HL-60 (cell line): ENCODE results near the gene MEIS1.

Experiments used
- DNase-seq, 2 experiments: peaks; one replicate each; pipeline ENCODE4 v3.0.0-alpha.2; 2010 to 2020; ENCODE audit warnings: low read depth in 1 of 2, low spot score in 1 of 2
- H3K27ac ChIP-seq: fragments of 250-450 bp; sonication (Bioruptor Pico); replicated peaks from 2 replicates; pipeline ENCODE4 v1.5.1; 2020; ENCODE audit warnings: mild to moderate bottlenecking, moderate library complexity
- H3K27me3 ChIP-seq: fragments of 250-450 bp; sonication (Bioruptor Pico); 2 replicates; pipeline ENCODE4 v1.5.1; 2021; ENCODE audit warnings: mild to moderate bottlenecking, moderate library complexity; ENCODE audit not compliant: insufficient read depth, poor library complexity, severe bottlenecking
- H3K4me3 ChIP-seq: replicated peaks from 2 replicates; pipeline ENCODE4 v1.5.1; 2011; ENCODE audit warnings: mild to moderate bottlenecking, control low read depth, low read length; ENCODE audit not compliant: insufficient read depth
- GABPA ChIP-seq: IDR thresholded peaks from 2 replicates; pipeline ENCODE4 v1.6.1; 2012; ENCODE audit warnings: low read depth
- POLR2AphosphoS5 ChIP-seq: IDR thresholded peaks from 2 replicates; pipeline ENCODE4 v1.6.1; 2012; ENCODE audit warnings: low read depth
- SPI1 ChIP-seq: IDR thresholded peaks from 2 replicates; pipeline ENCODE4 v1.6.1; 2012; ENCODE audit warnings: low read depth, mild to moderate bottlenecking, borderline replicate concordance
- TF ChIP-seq, protein P1 (sequence below): IDR thresholded peaks from one replicate; pipeline ENCODE4 v1.5.1; 2011; ENCODE audit warnings: low read length, control low read depth, inconsistent platforms; ENCODE audit not compliant: insufficient read depth
- TF ChIP-seq, protein P2 (sequence below): IDR thresholded peaks from 2 replicates; pipeline ENCODE4 v1.6.1; 2012; ENCODE audit warnings: low read depth; ENCODE audit not compliant: insufficient replicate concordance

MEIS1 gene

DNA sequence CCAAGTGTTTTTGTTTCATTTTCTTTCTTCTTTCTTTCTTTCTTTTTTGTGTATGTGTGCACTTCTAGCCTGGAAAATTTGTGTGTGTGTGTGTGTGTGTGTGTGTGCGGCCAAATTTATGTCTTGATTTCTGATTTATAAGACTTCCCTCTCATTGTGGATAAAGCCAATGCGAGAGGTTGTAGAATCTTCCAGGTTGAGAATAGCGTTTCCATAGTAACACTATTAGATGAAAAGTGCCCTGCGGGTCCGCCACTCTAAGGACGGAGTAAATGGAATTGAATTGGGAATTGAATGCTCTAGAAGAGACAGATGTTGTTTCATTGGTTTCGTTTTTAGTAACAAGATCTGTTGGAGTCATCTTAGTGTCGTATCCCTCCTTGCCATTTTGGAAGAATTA is 81.6 kb downstream of the MEIS1 start:
- Histone ChIP-seq H3K4me3 (no peak overlapping the region), H3K27ac (no peak overlapping the region), H3K27me3 (no peaks in the 10 kb centered on the region)
- no peak for DNase-seq
- TF ChIP-seq, protein P1, sequence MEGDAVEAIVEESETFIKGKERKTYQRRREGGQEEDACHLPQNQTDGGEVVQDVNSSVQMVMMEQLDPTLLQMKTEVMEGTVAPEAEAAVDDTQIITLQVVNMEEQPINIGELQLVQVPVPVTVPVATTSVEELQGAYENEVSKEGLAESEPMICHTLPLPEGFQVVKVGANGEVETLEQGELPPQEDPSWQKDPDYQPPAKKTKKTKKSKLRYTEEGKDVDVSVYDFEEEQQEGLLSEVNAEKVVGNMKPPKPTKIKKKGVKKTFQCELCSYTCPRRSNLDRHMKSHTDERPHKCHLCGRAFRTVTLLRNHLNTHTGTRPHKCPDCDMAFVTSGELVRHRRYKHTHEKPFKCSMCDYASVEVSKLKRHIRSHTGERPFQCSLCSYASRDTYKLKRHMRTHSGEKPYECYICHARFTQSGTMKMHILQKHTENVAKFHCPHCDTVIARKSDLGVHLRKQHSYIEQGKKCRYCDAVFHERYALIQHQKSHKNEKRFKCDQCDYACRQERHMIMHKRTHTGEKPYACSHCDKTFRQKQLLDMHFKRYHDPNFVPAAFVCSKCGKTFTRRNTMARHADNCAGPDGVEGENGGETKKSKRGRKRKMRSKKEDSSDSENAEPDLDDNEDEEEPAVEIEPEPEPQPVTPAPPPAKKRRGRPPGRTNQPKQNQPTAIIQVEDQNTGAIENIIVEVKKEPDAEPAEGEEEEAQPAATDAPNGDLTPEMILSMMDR, result no peak

DNA sequence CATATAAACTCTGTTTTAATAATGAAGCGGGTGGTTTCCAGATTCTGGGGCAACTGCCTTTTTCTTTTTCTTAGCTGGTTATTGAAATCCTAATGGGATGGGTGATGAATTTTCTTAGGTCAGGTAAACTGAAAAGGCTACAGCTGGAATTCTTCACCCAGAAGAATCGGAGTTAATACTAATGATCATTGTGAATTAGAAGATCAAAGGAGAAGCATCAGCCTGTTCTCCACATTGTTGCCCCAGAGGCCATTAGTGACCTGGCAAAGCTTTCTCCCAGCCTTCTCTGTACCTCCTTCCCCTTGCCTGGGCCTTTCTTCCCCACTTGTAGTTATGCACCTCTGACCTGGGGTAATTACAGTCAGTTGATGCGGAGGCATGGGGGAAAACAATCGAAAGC is 82.8 kb downstream of the MEIS1 start:
- Histone ChIP-seq H3K4me3 (no peak overlapping the region), H3K27me3 (no peaks in the 10 kb centered on the region), H3K27ac (no peak overlapping the region)
- DNase-seq, result no peak
- TF ChIP-seq POLR2AphosphoS5 (no peak), SPI1 (no peak), GABPA (no peak)
- TF ChIP-seq, protein P2, sequence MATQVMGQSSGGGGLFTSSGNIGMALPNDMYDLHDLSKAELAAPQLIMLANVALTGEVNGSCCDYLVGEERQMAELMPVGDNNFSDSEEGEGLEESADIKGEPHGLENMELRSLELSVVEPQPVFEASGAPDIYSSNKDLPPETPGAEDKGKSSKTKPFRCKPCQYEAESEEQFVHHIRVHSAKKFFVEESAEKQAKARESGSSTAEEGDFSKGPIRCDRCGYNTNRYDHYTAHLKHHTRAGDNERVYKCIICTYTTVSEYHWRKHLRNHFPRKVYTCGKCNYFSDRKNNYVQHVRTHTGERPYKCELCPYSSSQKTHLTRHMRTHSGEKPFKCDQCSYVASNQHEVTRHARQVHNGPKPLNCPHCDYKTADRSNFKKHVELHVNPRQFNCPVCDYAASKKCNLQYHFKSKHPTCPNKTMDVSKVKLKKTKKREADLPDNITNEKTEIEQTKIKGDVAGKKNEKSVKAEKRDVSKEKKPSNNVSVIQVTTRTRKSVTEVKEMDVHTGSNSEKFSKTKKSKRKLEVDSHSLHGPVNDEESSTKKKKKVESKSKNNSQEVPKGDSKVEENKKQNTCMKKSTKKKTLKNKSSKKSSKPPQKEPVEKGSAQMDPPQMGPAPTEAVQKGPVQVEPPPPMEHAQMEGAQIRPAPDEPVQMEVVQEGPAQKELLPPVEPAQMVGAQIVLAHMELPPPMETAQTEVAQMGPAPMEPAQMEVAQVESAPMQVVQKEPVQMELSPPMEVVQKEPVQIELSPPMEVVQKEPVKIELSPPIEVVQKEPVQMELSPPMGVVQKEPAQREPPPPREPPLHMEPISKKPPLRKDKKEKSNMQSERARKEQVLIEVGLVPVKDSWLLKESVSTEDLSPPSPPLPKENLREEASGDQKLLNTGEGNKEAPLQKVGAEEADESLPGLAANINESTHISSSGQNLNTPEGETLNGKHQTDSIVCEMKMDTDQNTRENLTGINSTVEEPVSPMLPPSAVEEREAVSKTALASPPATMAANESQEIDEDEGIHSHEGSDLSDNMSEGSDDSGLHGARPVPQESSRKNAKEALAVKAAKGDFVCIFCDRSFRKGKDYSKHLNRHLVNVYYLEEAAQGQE, result no peak
- TF ChIP-seq, protein P1, result no peak

DNA sequence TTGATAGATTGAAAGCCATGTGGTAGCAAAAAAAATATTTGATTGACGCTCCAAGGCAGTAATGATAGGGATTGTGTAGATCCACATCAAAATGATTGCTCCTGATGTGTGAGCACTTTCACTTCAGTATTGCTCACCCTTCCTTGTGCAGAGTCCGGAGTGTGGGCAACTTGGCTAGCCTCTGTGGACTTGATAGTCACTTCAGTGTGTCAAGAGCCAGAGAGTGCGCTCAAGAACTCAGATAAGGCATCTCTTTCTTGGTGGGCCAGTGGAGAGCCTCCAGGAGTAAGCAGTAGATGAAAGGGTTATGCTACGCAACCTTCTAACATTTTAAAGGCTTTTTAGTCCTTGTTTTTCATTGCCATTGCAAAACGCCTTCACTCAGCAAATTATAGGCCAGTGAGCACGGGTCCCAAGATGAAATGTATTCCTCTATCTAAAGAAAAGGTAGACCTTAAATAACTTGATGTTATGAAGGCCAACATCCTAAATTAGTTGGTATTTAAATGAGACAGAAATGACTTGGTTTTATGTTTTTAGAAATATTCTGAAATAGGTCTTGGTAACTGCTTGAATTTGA is 84.4 kb downstream of the MEIS1 start:
- no peak overlapping the region for H3K27ac ChIP-seq
- TF ChIP-seq SPI1, result no peak
- no peak for TF ChIP-seq POLR2AphosphoS5
- TF ChIP-seq, protein P2, result no peak
- TF ChIP-seq, protein P1, result no peak
- TF ChIP-seq GABPA, result no peak

DNA sequence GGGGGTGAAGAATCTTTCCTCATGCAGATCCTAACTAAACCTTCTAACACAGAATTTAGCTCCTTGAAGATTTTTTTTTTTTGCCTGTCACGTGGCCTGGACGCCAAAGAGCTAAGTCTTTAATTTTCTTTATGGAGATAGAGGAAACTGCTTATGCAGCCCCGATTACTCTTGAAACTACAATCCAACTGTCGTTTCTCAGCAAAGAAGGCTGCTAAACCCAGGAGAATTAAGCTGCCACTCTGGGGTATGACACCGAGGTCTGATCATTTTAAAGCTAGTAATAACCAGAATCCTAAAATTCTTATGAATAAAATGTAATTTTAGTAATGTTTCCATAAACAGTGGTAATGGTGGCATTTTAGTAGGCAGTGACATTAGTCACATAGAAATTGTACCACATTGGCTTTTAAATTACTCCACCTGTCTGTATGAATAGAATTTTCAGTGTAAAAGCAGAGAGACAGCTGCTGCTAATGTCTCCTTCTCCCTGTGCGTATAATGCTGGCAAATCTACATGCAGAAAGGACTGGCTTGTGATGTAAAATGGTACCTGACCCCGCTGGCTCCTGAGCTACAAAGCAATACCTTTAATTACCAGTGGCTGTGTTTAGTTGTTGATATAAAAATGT is 86.5 kb downstream of the MEIS1 start:
- TF ChIP-seq POLR2AphosphoS5, result no peak
- TF ChIP-seq SPI1, result no peak
- TF ChIP-seq GABPA, result no peak
- TF ChIP-seq, protein P1, result no peak
- TF ChIP-seq, protein P2, result no peak
- DNase-seq, result no peak
- Histone ChIP-seq H3K27me3 (no peaks in the 10 kb centered on the region), H3K4me3 (no peak overlapping the region), H3K27ac (no peak overlapping the region)

More for the DNA sequence above, 84.4 kb downstream of the MEIS1 start:
- H3K27me3 ChIP-seq, result no peaks in the 10 kb centered on the region
- no peak for DNase-seq
- no peak overlapping the region for H3K4me3 ChIP-seq
